Esophagus squamous epithelium (tissue), 5 donors: Measurements from ENCODE around the gene ZMYM2. TPM values are rescaled to one million over a fixed set of nuclear protein-coding genes. Genes with fewer than 3 reads are reported as not detected.

Experiments used
- DNase-seq: peaks from one replicate; lab custom pipeline; 2025; lab: John Stamatoyannopoulos, UW
- H3K27ac ChIP-seq, 4 donors: fragments of 200-600 bp; sonication (generic); one replicate each; pipeline ENCODE4 v1.5.1; 2016 to 2019; ENCODE audit warnings: mild to moderate bottlenecking in 1 of 4
- H3K27me3 ChIP-seq, 4 donors: fragments of 200-600 bp; sonication (generic); 1 replicate in 3 of 4; 2 replicates in 1 of 4; pipeline versions ENCODE4 v1.5.1 to v1.6.0; 2017 to 2021; ENCODE audit warnings: antibody characterized with exemption in 1 of 4
- H3K36me3 ChIP-seq, 3 donors: fragments of 200-600 bp; sonication (generic); one replicate each; pipeline ENCODE4 v1.5.1; 2016 to 2019
- H3K4me1 ChIP-seq, 3 donors: fragments of 200-600 bp; sonication (generic); one replicate each; pipeline ENCODE4 v1.5.1; 2017 to 2019
- H3K4me3 ChIP-seq, 4 donors: fragments of 200-600 bp; sonication (generic); 1 replicate in 3 of 4; 2 replicates in 1 of 4; pipeline ENCODE4 v1.5.1; 2016 to 2019; ENCODE audit warnings: mild to moderate bottlenecking in 2 of 4, moderate library complexity in 1 of 4
- H3K9me3 ChIP-seq, 3 donors: fragments of 200-600 bp; sonication (generic); one replicate each; pipeline ENCODE4 v1.5.1; 2016 to 2019
- POLR2A ChIP-seq, 4 donors: fragments of 450-650 bp; IDR thresholded peaks; one replicate each; pipeline ENCODE4 v1.6.1; 2017; ENCODE audit warnings: antibody characterized with exemption in 4 of 4, mild to moderate bottlenecking in 4 of 4, moderate library complexity in 3 of 4
- WGBS, 2 donors: methylation state at CpG; one replicate each; pipeline ENCODE4 v1.1.5; 2018; 5-methylcytosine and 5-hydroxymethylcytosine counted together
- intact Hi-C: fragments of 100-400 bp; cut with DNase I; formaldehyde crosslinking; loops from one replicate; pipeline ENCODE4 v1.15.0; 2022
- total RNA-seq, 4 donors: library from RNA; depleted of rRNA; stranded (reverse); fragments of >200 nt; gene quantifications; one replicate each; pipeline ENCODE4 v1.1.0, GENCODE V29; 2016
- TF ChIP-seq, protein P1 (sequence below), 6 experiments: fragments of 450-650 bp in 4 of 6; fragments of 200-600 bp in 2 of 6; sonication (generic) in 2 of 6; IDR thresholded peaks; one replicate each; pipeline ENCODE4 v1.5.1; 2016 to 2019; ENCODE audit warnings: antibody characterized with exemption in 6 of 6, mild to moderate bottlenecking in 4 of 6, moderate library complexity in 4 of 6
- donor health status: DM: yes; HTN: yes; CAD: no.

Gene ZMYM2
- total RNA-seq, 4 donors from 2014 or later, result 36.4 to 76.5 (median 46.9) TPM

DNA sequence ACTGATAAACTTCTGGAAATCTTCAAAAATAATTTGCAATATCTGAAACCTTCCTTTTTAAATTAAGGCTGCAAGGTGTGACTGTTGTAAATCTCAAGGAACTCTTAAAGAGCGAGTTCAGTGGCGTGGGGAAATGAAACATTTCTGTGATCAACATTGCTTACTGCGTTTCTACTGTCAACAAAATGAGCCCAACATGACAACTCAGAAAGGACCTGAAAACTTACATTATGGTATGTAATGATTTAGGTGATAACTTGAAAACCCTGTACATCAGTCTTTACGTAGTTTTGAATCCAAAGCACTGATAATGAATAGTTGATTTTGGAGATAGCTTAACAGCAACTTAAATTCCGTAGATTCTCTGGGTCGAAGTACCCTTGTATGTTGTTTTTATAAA is 92.8 kb downstream of the ZMYM2 start:
- no peak overlapping the region for H3K4me3 ChIP-seq
- 82 to 89% methylated on average over 6 of the region's 6 CpGs for WGBS, 2 donors
- no peaks in the 10 kb centered on the region for H3K9me3 ChIP-seq
- H3K27me3 ChIP-seq, result no peaks in the 10 kb centered on the region
- H3K36me3 ChIP-seq, result peaks cover 0 to 57% (median 0%) of the 10 kb centered on the region in 3 donors
- H3K4me1 ChIP-seq, result no peaks in the 10 kb centered on the region
- H3K27ac ChIP-seq, result no peak overlapping the region
- no peak for TF ChIP-seq POLR2A (IDR thresholded peaks at IDR 0.05)
- TF ChIP-seq, protein P1, sequence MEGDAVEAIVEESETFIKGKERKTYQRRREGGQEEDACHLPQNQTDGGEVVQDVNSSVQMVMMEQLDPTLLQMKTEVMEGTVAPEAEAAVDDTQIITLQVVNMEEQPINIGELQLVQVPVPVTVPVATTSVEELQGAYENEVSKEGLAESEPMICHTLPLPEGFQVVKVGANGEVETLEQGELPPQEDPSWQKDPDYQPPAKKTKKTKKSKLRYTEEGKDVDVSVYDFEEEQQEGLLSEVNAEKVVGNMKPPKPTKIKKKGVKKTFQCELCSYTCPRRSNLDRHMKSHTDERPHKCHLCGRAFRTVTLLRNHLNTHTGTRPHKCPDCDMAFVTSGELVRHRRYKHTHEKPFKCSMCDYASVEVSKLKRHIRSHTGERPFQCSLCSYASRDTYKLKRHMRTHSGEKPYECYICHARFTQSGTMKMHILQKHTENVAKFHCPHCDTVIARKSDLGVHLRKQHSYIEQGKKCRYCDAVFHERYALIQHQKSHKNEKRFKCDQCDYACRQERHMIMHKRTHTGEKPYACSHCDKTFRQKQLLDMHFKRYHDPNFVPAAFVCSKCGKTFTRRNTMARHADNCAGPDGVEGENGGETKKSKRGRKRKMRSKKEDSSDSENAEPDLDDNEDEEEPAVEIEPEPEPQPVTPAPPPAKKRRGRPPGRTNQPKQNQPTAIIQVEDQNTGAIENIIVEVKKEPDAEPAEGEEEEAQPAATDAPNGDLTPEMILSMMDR (IDR thresholded peaks at IDR 0.05), result no peak
- intact Hi-C loops, result no loop called here
- no peak for DNase-seq

DNA sequence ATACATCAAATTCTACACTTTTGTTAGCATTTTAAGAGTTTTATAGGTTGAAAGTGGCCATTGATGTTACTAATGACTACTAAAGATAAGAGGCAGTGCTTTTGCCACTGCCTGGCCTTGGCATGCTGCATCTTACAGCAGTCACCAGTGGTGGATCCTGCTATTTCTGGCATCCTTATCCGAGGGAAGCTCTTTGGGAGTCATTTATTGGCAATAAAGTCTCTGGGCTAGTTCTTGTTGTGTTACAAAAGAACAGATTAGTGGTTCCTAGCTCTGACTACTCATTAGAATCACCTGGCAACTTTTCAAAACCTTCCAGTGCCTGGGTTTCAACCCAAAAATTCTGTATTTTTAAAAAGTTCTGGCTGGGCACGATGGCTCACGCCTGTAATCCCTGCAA is 94.5 kb downstream of the ZMYM2 start:
- no peak overlapping the region for H3K4me3 ChIP-seq
- H3K4me1 ChIP-seq, result peaks cover 0 to under 1% (median 0%) of the 10 kb centered on the region in 3 donors
- no peak for DNase-seq
- no peaks in the 10 kb centered on the region for H3K9me3 ChIP-seq
- peaks cover 0 to 66% (median 0%) of the 10 kb centered on the region in 3 donors for H3K36me3 ChIP-seq
- intact Hi-C loops, result no loop called here
- no peak overlapping the region for H3K27ac ChIP-seq
- WGBS, 2 donors, result 75 to 97% methylated on average over 3 of the region's 3 CpGs
- H3K27me3 ChIP-seq, result no peaks in the 10 kb centered on the region
- TF ChIP-seq, protein P1 (IDR thresholded peaks at IDR 0.05), result no peak
- TF ChIP-seq POLR2A (IDR thresholded peaks at IDR 0.05), result no peak

DNA sequence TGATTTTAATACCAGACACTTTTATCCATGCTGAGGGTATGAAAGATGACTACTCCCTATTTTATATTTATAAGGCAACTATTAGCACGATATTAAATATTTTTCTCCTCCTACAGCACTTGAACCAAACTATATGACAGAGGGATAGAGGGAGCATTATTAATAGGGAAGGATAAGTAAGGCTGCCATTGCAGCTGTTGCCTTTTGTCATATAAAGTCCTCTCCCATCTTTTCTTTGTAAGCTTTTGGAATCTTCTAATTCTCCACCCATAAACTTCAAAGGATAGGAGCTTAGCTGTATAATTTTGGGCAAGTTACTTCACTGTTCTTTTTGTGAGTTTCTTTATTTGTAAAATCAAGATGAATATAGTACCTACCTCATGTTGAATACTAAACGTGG is 95.4 kb downstream of the ZMYM2 start:
- Histone ChIP-seq H3K9me3 (no peaks in the 10 kb centered on the region), H3K36me3 (peaks cover 0 to 75% (median 0%) of the 10 kb centered on the region in 3 donors), H3K27me3 (no peaks in the 10 kb centered on the region), H3K4me1 (peaks cover 0 to 4% (median 0%) of the 10 kb centered on the region in 3 donors), H3K27ac (no peak overlapping the region), H3K4me3 (no peak overlapping the region)
- intact Hi-C loops, result no loop called here
- DNase-seq, result no peak
- WGBS, 2 donors, result 73 to 82% methylated on average over 2 of the region's 2 CpGs
- TF ChIP-seq, protein P1 (IDR thresholded peaks at IDR 0.05), result no peak
- no peak for TF ChIP-seq POLR2A (IDR thresholded peaks at IDR 0.05)

DNA sequence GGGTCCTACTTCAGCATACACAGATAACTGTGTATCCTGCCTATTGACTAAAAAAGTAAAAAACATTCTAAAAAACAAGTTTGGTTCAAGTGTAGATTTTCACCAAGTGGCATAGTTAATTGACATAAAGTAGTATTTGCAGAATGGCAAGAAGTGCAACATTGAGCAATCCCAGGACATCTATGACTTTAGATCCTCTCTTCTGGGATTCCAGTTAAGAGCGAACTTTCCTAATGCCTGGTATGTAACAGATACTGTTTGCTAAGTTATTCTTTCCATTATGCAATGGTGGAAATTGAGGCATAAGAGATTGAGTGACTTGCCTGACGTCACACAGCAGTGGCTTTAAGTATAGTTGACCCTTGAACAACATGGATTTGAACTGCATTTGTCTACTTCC is 96.1 kb downstream of the ZMYM2 start:
- Histone ChIP-seq H3K9me3 (no peaks in the 10 kb centered on the region), H3K4me3 (no peak overlapping the region), H3K4me1 (peaks cover 0 to 4% (median 0%) of the 10 kb centered on the region in 3 donors), H3K36me3 (peaks cover 0 to 82% (median 5%) of the 10 kb centered on the region in 3 donors), H3K27me3 (no peaks in the 10 kb centered on the region), H3K27ac (no peak overlapping the region)
- 81 to 100% methylated on average over 2 of the region's 2 CpGs for WGBS, 2 donors
- no peak for DNase-seq
- TF ChIP-seq, protein P1 (IDR thresholded peaks at IDR 0.05), result no peak
- no peak for TF ChIP-seq POLR2A (IDR thresholded peaks at IDR 0.05)
- intact Hi-C loops, result no loop called here

DNA sequence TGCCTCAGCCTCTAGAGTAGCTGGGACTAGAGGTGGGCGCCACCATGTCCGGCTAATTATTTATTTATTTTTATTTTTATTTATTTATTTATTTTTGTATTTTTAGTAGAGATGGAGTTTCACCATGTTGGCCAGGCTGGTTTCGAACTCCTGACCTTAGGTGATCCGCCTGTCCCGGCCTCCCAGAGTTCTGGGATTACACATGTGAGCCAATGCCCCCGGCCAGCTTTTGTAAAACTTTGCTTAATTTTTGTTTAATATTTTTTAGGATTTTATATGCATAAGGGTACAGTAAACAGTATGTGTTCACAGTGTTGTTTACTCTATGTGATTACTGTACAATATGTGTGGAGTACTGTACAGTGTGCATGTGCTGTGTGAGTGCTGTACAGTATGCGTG is 98.7 kb downstream of the ZMYM2 start:
- H3K27ac ChIP-seq, result no peak overlapping the region
- peaks cover 0 to 4% (median 0%) of the 10 kb centered on the region in 3 donors for H3K4me1 ChIP-seq
- DNase-seq, result no peak
- intact Hi-C loops, result no loop called here
- WGBS, 2 donors, result 96 to 98% methylated on average over 7 of the region's 7 CpGs
- H3K27me3 ChIP-seq, result no peaks in the 10 kb centered on the region
- no peaks in the 10 kb centered on the region for H3K9me3 ChIP-seq
- peaks cover 0 to 100% (median 14%) of the 10 kb centered on the region in 3 donors for H3K36me3 ChIP-seq
- no peak overlapping the region for H3K4me3 ChIP-seq
- TF ChIP-seq, protein P1 (IDR thresholded peaks at IDR 0.05), result no peak
- no peak for TF ChIP-seq POLR2A (IDR thresholded peaks at IDR 0.05)
